Nucleus accumbens (tissue), 56 donors: ENCODE results near the gene SMAP1.
A peak's percentile ranks its signal among the peaks of the same experiment; 100 is the strongest.

Source experiments
- DNase-seq, 56 donors: peaks; one replicate each; lab custom pipeline; 2025; lab: John Stamatoyannopoulos, UW

Gene SMAP1

GRCh38 chr6:70676821-70677220 lies 9.1 kb downstream of the SMAP1 start:
- DNase-seq, result no peak

- no peak for DNase-seq
Observed at GRCh38 chr6:70680396-70680795, 12.7 kb downstream of the SMAP1 start.

DNA sequence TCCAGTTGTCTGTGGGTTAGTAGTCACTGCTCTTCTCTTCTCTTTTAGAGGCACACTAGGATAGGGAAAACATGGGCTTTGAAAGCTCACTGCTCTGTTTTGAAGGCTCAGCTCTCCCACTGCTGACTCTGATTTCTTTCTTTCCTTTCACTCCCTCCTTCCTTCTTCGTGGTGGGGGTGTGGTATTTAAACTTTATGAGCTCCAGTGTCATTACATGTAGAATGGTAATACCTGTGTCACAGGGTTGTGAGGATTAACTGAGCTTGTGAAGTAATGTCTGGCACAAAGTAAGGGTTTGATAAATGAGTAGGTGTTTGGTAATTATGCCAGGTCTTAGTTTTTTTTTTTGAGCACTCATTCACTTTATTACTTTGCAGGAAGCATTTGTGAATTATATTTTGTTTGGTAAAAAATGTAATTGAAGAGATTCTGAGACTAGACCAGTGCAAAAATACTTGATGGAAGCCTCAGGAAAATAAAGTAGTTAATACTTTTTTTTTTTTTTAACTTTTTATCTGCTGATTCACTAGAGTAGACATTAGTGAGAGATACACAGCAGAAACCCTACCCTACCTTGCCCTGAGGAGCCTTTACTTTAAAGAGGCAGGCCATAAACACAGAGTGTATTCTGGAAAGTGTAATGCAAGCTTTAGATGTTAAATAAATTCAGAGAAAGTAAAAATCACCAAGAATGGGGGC lies 17.3 kb downstream of the SMAP1 start:
- no peak for DNase-seq

DNA sequence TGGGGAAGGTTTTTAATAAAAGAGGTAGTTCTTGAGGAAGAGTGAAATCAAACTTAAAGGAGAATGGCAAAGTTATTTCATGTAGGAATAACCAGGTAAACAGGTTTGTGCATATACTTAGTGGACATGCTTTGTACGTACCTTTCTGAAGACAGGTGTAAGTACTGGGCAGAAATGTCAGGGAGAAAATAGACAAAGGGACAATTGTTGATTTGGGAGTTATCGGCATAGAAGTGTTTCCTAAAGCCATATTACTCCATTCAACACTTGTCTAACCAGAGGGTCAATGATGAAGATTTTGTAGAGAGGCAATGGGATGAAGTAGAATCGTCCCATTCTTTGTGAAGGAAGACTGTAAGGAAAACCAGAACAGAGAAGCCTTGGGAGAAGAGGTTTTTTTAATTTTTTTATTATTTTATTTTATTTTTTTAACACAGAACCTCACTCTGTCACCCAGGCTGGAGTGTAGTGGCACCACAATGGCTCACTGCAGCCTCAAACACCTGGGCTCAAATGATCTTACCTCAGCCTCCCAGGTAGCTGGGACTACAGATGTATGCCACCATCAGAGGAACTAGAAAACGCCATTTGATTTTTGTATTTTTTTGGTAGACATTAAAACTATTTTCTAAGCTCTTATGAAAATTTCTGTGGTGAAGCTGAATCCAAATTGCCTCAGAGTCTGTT lies 18.0 kb downstream of the SMAP1 start:
- DNase-seq, result no peak

- no peak for DNase-seq
Observed at GRCh38 chr6:70686548-70687133, 19.0 kb downstream of the SMAP1 start.

- DNase-seq, result no peak
Observed at GRCh38 chr6:70693887-70694286, 26.2 kb downstream of the SMAP1 start.

GRCh38 chr6:70694371-70694770 lies 26.7 kb downstream of the SMAP1 start:
- no peak for DNase-seq

GRCh38 chr6:70700922-70701876 lies 33.5 kb downstream of the SMAP1 start:
- peak in 6 of 56 donors; percentile 3 to 25 (median 8) for DNase-seq

DNA sequence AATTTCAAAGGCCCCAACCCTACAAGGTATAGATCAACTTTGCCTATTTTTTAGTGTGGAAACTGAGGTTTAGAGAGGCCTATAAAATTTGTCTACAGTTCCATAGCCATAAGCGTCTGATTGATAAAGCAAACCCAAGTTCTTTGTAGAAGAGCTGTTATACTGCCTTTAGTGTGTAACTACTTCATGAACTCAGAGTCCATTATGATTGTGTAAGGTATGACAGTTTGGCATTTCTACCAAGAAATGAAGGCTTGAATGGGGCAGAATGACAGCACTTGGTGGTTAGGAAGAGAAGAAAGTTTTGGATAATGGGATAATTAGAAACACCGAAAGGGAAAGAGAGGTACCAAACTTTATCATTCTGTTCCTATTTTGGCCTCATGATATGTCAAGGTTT lies 38.1 kb downstream of the SMAP1 start:
- no peak for DNase-seq

GRCh38 chr6:70706491-70707123 lies 38.9 kb downstream of the SMAP1 start:
- DNase-seq, result no peak

- DNase-seq, result no peak
Observed at GRCh38 chr6:70707893-70708292, 40.2 kb downstream of the SMAP1 start.

DNA sequence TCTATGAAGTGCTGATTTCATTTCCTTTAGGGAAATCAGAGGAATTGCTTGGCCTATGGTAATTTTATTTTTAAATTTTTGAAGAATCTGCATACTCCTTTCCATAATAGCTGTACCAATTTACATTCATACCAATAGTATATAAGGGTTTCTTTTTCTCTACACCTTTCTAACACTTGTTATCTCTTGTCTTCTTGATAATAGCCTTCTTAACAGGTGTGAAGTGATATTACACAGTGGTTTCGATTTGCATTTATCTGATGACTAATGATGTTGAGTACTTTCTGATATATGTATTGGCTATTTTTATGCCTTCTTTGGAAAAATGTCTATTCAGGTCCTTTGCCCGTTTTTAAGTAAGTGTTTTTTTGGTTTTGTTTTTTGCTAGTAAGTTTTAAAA lies 40.8 kb downstream of the SMAP1 start:
- DNase-seq, result no peak

GRCh38 chr6:70709826-70710225 lies 42.1 kb downstream of the SMAP1 start:
- no peak for DNase-seq

- DNase-seq, result no peak
Observed at GRCh38 chr6:70714716-70715257, 47.1 kb downstream of the SMAP1 start.

GRCh38 chr6:70717038-70717801 lies 49.5 kb downstream of the SMAP1 start:
- no peak for DNase-seq

- no peak for DNase-seq
Observed at GRCh38 chr6:70724524-70724923, 56.8 kb downstream of the SMAP1 start.

- DNase-seq, result no peak
Observed at GRCh38 chr6:70725817-70726415, 58.2 kb downstream of the SMAP1 start.

- no peak for DNase-seq
Observed at GRCh38 chr6:70734381-70734780, 66.7 kb downstream of the SMAP1 start.

GRCh38 chr6:70734979-70735378 lies 67.3 kb downstream of the SMAP1 start:
- no peak for DNase-seq
